ENCODE measurements around the gene VWC2L.
A peak's percentile ranks its signal among the peaks of the same experiment; 100 is the strongest.

VWC2L gene

DNA sequence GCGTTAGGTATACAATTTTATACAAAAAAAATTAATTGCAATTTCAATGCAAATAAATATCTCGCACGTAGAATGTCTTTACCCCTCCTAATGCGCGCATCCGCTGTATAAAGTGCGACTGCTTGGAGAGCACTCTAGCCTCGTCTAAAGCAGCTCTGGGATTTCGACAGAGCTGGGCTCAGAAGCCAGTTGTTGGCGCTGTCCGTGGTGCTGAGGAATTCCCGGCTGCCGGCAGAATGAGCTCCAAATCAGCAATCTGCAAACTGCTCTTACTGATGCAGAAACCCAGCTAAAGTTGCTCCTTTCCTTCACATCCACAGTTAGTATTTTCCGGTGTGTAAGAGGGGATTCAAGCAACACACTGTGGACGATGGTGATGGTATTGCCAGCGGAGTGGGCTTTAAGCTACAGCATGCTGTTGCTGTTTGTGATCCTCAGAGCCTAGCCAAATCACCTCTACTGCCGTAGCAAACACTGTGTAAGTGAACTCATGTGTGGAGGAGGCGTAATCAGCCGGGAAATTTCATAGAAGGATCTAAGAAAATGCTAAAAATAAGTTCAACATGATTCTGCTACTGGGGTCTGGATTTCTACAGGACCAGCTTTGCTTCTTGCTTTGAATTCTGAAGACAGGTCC lies at the start of gene VWC2L:
Gene VWC2L (plus strand): TSS at position 137 of the 637 bp plus-strand sequence. CDS start 3,140 bp downstream, outside the sequence.
- peak; percentile 69 for DNase-seq

GRCh38 chr2:214361116-214361515 lies 49.7 kb upstream of the VWC2L start:
- DNase-seq: no peak

- no peak for DNase-seq
Observed at GRCh38 chr2:214365549-214365948, 45.3 kb upstream of the VWC2L start.

GRCh38 chr2:214367171-214367570 lies 43.7 kb upstream of the VWC2L start:
- no peak for DNase-seq

GRCh38 chr2:214376618-214377285 lies 34.1 kb upstream of the VWC2L start:
- no peak for DNase-seq

GRCh38 chr2:214377286-214377624 lies 33.6 kb upstream of the VWC2L start:
- DNase-seq: no peak

DNA sequence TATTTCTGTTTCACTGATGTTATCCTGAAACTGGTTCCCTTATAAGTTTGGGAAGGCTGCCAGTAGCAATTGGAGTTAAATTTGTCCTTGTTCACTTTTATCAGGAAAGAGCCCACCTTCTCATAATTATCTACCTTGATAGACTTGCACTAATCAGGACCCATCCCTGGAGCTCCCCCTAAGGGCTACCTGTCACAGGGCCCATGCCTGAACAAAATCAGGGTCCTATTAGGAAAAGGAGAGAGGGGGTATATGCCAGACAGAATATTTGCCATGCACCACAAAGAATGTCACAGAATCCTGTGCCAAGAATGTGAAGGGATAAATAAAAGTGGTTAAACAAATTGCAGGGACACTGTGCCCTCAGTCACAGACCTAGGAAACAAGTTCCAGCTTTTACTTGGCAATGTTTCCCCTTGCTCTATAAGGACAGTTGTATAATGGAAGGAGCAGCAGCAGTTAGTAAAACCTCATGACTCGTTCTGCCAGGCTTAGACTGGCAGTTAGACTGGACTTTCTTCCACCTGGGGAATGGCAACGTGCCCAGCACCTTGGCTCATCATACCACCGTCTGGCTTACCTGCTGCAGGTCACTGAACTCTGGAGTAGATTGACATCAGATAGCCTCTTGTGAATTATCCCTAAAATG lies 32.3 kb upstream of the VWC2L start:
- DNase-seq: no peak

DNA sequence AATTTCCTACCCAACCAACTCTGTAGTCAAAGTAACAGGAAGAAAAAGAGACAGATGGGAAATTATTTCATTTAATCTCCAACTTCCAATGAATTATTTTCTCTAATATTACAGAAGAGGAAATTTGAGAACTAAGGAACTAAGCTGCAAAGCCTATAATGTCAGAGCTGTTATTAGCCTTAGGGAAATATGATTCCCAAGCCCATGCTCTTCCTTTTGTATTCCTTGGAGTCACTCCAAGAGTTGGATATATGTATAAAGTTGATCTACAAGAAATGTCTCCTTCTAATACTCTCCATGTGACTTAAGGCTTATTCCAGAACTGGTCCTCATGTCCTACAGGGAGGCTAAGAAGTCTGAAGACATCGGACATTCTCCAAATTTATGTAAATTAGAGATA lies 31.6 kb upstream of the VWC2L start:
- no peak for DNase-seq

DNA sequence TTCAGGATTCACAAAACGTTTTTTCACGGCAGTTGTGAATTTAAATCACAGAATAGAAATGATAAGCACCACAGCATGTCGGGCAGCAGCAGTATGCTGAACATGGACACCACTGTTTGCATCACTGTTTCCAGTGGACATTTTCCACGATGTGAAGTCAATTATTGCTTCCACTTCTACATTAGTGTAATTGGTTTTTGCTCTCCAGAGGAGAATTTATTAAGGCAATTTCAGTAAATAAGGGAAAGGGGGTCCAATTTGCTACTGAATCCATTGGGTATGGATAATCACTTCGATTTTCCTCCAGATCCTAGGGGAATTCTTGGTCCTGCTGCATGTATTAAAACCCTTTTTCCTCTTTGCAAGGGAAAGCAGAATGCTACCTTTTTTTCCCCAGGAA lies 30.2 kb upstream of the VWC2L start:
- DNase-seq: no peak

- DNase-seq: no peak
Observed at GRCh38 chr2:214382229-214382628, 28.6 kb upstream of the VWC2L start.

DNA sequence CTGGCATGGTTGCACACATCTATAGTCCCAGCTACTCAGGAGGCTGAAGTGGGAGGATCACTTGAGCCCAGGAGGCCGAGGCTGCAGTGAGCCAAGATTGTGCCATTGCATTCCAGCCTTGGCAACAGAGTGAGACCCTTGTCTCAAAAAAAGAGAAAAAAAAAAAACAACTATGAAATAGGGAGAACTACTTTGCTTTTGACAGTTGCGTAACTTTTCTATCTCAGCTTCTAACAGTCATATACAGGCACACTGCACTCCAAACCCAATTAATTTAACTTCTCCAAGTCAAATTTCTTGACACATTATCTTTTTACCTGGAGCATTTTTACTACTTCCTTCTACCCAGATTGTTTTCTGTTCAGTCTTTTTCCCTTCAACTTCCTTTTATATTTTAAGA lies 24.1 kb upstream of the VWC2L start:
- no peak for DNase-seq

- no peak for DNase-seq
Observed at GRCh38 chr2:214389334-214389733, 21.5 kb upstream of the VWC2L start.

- no peak for DNase-seq
Observed at GRCh38 chr2:214393796-214394195, 17.1 kb upstream of the VWC2L start.

- no peak for DNase-seq
Observed at GRCh38 chr2:214395040-214395439, 15.8 kb upstream of the VWC2L start.

DNA sequence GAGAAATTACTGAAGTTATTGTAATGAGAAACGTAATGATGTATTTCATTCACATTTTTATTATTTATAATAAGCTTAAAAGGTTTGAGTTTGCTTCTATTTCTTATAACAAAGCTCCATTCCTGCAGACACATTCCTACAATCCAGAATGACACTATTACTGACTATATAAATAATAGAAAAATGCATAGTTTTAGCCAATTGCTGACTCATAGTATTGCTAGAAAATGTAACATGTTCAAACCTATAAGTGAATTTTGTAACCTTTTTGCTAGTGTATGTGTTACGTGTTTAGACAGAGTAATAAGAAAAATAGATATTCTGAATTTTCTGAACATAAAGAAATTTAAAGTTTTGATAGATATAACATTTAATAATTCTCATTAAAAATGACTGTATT lies 9.3 kb upstream of the VWC2L start:
- DNase-seq: no peak

DNA sequence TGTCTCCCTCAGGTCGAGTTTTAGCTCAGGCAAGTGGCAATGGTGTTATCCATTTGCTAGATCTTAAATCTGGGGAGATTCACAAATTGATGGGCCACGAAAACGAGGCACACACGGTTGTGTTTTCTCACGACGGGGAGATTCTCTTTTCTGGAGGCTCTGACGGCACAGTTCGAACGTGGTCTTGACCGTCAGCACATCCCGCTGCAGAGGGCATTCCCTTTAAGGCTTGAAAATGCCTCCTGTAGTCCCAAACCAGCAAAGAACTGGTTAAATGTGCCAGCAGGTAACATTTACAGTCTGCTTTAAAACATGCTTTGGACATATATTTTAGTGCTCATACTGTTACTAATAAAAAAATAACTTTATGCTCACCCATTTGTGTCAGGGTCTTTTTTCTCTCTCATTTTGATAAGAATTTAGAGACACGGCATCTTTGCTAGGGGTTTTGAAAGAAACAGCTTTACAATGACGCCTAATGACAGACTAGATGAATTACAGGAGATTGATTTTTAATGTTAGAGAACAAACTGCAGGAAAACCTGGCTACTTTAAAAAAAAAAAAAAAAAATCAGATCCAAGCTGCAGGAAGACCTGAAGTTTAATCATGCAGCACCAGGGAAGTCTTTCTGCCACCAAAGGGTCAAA lies 602 bp upstream of the VWC2L start:
- DNase-seq: peak; percentile 70

GRCh38 chr2:214412679-214413078 lies 1.8 kb downstream of the VWC2L start:
- no peak for DNase-seq

- DNase-seq: no peak
Observed at GRCh38 chr2:214436470-214436869, 25.6 kb downstream of the VWC2L start.

DNA sequence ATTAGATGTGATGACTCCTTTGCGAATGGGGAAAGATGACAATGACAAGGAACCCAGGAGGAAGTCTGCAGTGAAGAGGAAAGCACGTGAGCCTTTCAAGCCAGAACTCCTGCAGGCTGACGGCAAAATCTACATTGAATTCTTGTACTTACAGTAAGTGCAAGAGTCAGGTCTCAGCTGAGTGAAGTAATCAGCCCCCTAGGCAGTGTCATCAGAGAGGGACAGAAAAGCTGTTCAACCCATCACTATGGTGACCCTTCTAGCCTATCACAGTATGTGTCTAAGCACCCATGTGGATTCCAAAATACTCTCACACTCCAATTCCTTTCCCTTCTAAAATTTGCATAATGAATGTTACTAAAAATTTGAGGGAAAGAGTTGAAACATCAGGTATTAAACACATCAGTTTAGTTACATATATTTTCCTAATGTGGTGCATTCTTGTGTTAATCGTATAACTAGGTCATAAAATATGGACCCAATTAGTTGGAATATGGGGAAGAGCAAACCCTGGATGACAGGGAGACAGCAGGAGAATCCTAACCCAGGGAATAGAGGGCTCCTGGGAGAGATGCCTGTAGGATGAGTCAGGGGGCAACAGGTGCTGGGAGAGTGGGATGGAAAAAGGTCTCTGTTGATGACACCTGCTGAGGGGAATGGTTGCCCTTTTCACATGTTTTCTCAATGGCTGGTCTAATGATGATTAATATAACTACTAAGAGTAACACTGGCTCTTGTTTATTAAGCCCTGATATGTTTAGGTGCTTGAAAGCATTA lies 39.5 kb downstream of the VWC2L start:
- DNase-seq: no peak

- DNase-seq: no peak
Observed at GRCh38 chr2:214451516-214452275, 40.8 kb downstream of the VWC2L start.

DNA sequence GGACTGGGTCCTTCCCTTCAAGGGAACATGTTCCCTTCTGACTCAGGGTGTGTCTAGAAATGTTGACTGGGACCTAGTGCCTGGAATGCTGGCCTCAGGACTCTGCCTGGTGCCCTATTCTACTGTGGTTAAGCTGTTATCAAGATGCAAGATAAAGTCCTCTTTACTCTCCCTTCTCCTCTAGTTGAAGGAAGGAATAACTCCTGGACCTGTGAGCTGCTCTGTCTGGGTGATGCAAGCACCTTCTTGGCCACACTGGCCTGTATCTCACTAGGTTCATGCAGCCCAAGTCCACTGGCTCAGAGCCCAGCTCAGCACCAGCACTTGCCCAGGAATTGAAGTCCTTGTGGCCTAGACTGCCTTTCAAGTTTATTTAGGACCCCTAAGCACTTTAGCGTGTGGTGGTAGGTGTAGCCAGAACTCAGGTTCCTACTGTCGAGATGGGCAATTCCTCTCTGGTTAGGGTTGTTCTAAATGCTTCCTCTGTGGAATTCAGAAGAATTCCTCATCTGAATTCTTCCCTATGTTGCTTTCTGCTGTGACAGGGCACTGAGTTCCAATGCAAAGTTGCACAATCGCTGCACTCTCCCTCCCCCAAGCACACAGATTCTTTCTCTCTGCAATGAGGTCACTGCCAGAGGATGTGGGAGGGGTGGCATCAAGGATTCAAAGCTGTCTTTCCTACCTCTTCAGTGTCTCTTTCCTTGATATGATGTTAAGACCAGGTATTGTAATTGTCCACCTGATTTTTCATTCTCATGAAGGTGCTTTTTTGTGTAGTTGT lies 54.7 kb downstream of the VWC2L start:
- no peak for DNase-seq

DNA sequence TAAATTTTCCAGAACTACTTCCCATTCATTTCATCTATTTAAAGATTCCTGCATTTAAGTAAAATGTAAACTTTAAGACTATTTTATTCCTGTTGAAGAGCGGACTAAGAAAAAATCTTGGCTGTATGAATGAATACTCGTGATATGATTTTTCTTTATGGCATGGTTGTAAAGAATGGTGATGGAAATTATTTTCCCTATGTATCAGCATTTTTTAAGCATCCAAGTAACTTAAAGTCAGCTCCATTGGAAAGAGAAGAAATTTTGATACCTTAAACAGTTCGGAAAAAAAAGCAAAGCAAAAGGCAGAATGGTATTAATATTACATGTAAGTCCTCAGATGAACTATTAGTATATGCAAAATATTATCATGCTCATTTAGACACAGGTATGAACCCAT lies 58.9 kb downstream of the VWC2L start:
- DNase-seq: no peak

Measured in NCI-H748 treated with DMSO at 0.1 percent for 48 hours (cell line).